Measurements from ENCODE around the gene CAMSAP1. TPM values are rescaled to one million over a fixed set of nuclear protein-coding genes. Genes with fewer than 3 reads are reported as not detected.

CAMSAP1 gene, protein sequence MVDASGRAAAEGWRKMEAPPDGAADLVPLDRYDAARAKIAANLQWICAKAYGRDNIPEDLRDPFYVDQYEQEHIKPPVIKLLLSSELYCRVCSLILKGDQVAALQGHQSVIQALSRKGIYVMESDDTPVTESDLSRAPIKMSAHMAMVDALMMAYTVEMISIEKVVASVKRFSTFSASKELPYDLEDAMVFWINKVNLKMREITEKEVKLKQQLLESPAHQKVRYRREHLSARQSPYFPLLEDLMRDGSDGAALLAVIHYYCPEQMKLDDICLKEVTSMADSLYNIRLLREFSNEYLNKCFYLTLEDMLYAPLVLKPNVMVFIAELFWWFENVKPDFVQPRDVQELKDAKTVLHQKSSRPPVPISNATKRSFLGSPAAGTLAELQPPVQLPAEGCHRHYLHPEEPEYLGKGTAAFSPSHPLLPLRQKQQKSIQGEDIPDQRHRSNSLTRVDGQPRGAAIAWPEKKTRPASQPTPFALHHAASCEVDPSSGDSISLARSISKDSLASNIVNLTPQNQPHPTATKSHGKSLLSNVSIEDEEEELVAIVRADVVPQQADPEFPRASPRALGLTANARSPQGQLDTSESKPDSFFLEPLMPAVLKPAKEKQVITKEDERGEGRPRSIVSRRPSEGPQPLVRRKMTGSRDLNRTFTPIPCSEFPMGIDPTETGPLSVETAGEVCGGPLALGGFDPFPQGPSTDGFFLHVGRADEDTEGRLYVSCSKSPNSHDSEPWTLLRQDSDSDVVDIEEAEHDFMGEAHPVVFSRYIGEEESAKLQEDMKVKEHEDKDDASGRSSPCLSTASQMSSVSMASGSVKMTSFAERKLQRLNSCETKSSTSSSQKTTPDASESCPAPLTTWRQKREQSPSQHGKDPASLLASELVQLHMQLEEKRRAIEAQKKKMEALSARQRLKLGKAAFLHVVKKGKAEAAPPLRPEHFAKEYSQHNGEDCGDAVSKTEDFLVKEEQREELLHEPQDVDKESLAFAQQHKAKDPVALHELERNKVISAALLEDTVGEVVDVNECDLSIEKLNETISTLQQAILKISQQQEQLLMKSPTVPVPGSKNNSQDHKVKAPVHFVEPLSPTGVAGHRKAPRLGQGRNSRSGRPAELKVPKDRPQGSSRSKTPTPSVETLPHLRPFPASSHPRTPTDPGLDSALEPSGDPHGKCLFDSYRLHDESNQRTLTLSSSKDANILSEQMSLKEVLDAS (N-terminal part only)
- total RNA-seq (10 to 100 TPM; 25.6 to 38.7 (median 35.6) TPM), total RNA-seq (48.2 to 179 (median 83.4) reads per million in 29 experiments)
- 17.5 TPM for total RNA-seq (2013)

DNA sequence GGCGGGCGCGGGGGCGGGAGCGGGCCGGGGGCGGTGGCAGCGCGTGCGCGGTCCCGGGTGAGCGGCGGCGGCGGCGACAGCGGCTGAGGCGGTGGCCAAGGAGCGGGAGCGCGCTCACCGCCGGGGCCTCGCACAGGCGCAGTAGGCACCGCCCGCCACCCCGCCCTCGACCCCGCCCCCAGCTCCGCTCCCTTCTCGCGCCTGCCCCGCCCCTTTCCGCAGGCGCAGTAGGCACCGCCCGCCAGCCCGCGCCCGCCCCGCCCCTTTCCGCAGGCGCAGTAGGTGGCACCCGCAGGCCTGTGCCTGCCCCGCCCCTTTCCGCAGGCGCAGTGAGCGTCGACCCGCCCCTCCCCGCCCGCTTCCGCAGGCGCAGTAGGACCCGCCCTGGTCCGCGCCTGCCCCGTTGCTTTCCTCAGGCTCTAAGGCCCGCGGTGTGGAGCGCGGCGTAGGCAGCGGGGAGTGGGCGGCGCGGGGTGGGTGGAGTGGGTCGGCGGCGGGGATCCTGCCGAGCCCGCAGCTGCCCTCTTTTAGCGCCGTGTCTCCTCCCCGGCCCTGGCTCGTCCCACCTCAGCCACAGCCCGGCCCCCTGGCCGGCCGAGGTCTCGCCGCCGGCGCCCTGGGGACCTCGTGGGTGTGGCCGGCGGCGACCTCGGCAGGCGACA lies at the start of gene CAMSAP1:
TSS of gene CAMSAP1 (minus strand) at position 116 of the 662 bp plus-strand sequence. CDS start 387 bp downstream, outside the sequence.
- peak within 1 kb of the TSS in 1 of 2 donors; percentile 80 for H3K27ac Mint-ChIP-seq

DNA sequence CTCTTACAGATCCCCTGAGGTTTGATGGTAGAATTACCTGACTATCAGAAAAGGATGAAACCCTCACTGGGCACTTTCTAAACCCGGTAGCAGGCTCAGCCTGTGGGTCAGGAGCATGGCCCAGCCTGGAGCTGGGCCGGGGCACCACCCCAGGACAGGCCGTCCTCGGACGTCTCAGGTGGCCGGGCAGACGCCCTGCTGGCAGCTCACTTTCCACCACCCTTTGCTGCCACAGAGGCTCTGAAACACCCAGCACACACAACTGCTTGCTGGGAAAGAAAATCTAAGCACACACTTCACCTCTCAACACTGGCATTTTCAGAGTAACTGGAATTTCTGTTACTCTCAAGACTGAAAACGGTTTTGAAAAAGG lies 49.4 kb upstream of the CAMSAP1 start:
- H3K4me3 ChIP-seq (ENCODE audit: control insufficient read depth in 1 of 2, extremely low read depth in 1 of 2, low read length in 1 of 2), result no peak overlapping the region
- Mint-ChIP-seq H3K36me3 (peaks cover 19% of the 10 kb centered on the region), H3K27ac (no peak overlapping the region), H3K4me3 (no peak overlapping the region), H3K4me1 (peaks cover 27 to 31% (median 29%) of the 10 kb centered on the region in 3 donors), H3K27me3 (no peaks in the 10 kb centered on the region), H3K9me3 (no peaks in the 10 kb centered on the region)
- peaks cover 2 to 19% of the 10 kb centered on the region in 2 experiments for H3K4me1 ChIP-seq (ENCODE audit: control insufficient read depth in 1 of 2, extremely low read depth in 1 of 2, insufficient read depth in 2 of 2, low read length in 2 of 2)
- no peaks in the 10 kb centered on the region for H3K27me3 ChIP-seq (replicated peaks in 1 of 2; ENCODE audit: control insufficient read depth in 2 of 2, extremely low read depth in 1 of 2, insufficient read depth in 2 of 2, low read length in 1 of 2)
- H3K27ac ChIP-seq (ENCODE audit: low read length), result no peak overlapping the region
- POLR2A ChIA-PET, result no interaction called here
- WGBS (ENCODE audit: insufficient coverage), result 91% methylated on average over 7 of the region's 8 CpGs
- DNase-seq, result no peak
- no peak for ATAC-seq (replicated peaks in 1 of 4)
- H3K36me3 ChIP-seq (ENCODE audit: control insufficient read depth in 2 of 2, extremely low read depth in 1 of 2, insufficient read depth in 1 of 2, low read length in 1 of 2), result peaks cover 9 to 20% of the 10 kb centered on the region in 2 donors
- no peaks in the 10 kb centered on the region for H3K9me3 ChIP-seq
- CTCF ChIA-PET, result interaction anchor here in 1 of 2 donors (0.5 kb wide), 1 partner anchor 16 kb away, joined by 7 read pairs; no protein-coding TSS in a partner anchor

More for the DNA sequence above, at the start of gene CAMSAP1:
- ChIA-PET POLR2A (interaction anchor here in 1 of 2 donors (0.7 kb wide), 1 partner anchor 1743 kb away, joined by 4 read pairs; no protein-coding TSS in a partner anchor), CTCF (interaction anchor here in 1 of 2 donors (0.5 to 0.6 kb wide), 2 partner anchors 202 to 214 kb away, joined by 3 to 4 read pairs; no protein-coding TSS in a partner anchor)
- Histone ChIP-seq H3K36me3 (ENCODE audit: control insufficient read depth in 2 of 2, extremely low read depth in 1 of 2, insufficient read depth in 1 of 2, low read length in 1 of 2) (peaks cover 9% of the 10 kb centered on the region in 2 donors), H3K27ac (ENCODE audit: low read length) (peak within 1 kb of the TSS; percentile 25), H3K4me3 (ENCODE audit: control insufficient read depth in 1 of 2, extremely low read depth in 1 of 2, low read length in 1 of 2) (peak within 1 kb of the TSS; percentile 69 to 72), H3K4me1 (ENCODE audit: control insufficient read depth in 1 of 2, extremely low read depth in 1 of 2, insufficient read depth in 2 of 2, low read length in 2 of 2) (peaks cover 8 to 38% of the 10 kb centered on the region in 2 experiments), H3K27me3 (replicated peaks in 1 of 2; ENCODE audit: control insufficient read depth in 2 of 2, extremely low read depth in 1 of 2, insufficient read depth in 2 of 2, low read length in 1 of 2) (no peaks in the 10 kb centered on the region), H3K9me3 (no peaks in the 10 kb centered on the region)
- peaks cover 26% of the 10 kb centered on the region for H3K36me3 Mint-ChIP-seq
- WGBS (ENCODE audit: insufficient coverage), result 0% methylated on average over 70 of the region's 91 CpGs
- peaks cover 0 to 6% (median 0%) of the 10 kb centered on the region in 3 donors for H3K9me3 Mint-ChIP-seq
- peaks cover 48 to 70% (median 62%) of the 10 kb centered on the region in 3 donors for H3K4me1 Mint-ChIP-seq
- DNase-seq (peak; percentile 86 to 98 (median 93)), ATAC-seq (replicated peaks in 1 of 4) (peak; percentile 86 to 90 (median 89))
- no peaks in the 10 kb centered on the region for H3K27me3 Mint-ChIP-seq
- peak within 1 kb of the TSS; percentile 82 to 89 (median 88) for H3K4me3 Mint-ChIP-seq

DNA sequence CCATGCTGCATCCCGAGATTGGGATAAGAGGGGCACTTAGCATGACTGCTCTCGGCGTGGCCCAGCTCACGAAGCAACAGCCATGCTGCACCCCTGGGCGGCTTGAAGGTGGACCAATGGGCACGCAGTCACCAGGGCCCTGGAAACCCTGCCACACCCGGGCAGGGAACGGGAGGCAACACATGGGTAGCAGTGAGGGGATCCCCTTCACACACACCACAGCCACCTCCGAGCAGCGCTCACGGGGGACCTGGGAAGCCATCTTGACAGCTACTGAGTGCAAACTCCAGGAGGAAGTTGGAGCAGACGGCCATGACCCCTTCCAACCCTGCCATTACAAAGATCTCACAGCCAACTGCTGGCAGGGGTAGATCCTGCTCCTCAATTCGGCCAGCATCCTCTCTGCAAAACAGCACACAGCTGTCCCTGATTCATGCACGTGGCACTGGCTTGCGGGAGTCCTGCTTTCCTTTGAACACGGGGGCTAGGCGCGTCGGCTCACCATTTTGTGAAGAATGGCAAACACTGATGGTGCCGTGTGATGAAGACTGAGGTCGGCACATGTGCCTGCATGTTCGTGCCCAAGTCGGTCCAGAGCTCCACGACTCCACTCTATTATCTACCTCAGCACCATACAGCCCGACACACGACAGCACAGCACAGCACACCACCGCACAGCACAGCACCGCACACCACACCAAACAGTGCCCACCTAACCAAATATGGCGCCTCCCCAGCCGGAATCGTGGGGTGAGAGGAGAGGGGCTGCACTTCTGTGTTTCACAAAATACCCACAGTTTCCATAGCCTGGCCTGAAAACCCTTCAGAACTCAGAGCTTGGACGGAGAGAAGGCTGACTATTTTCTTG lies 48.8 kb upstream of the CAMSAP1 start:
- Mint-ChIP-seq H3K4me3 (no peak overlapping the region), H3K27ac (peak overlapping the region in 1 of 2 donors; percentile 49), H3K27me3 (no peaks in the 10 kb centered on the region), H3K36me3 (peaks cover 19% of the 10 kb centered on the region), H3K4me1 (peaks cover 22 to 26% (median 22%) of the 10 kb centered on the region in 3 donors), H3K9me3 (no peaks in the 10 kb centered on the region)
- DNase-seq, result no peak
- Histone ChIP-seq H3K4me3 (ENCODE audit: control insufficient read depth in 1 of 2, extremely low read depth in 1 of 2, low read length in 1 of 2) (no peak overlapping the region), H3K27ac (ENCODE audit: low read length) (no peak overlapping the region), H3K9me3 (no peaks in the 10 kb centered on the region), H3K4me1 (ENCODE audit: control insufficient read depth in 1 of 2, extremely low read depth in 1 of 2, insufficient read depth in 2 of 2, low read length in 2 of 2) (peaks cover 2 to 14% of the 10 kb centered on the region in 2 experiments), H3K27me3 (replicated peaks in 1 of 2; ENCODE audit: control insufficient read depth in 2 of 2, extremely low read depth in 1 of 2, insufficient read depth in 2 of 2, low read length in 1 of 2) (no peaks in the 10 kb centered on the region), H3K36me3 (ENCODE audit: control insufficient read depth in 2 of 2, extremely low read depth in 1 of 2, insufficient read depth in 1 of 2, low read length in 1 of 2) (peaks cover 11 to 20% of the 10 kb centered on the region in 2 donors)
- ChIA-PET CTCF (interaction anchor here in 1 of 2 donors (0.5 kb wide), 1 partner anchor 16 kb away, joined by 7 read pairs; no protein-coding TSS in a partner anchor), POLR2A (no interaction called here)
- WGBS (ENCODE audit: insufficient coverage), result 96% methylated on average over 24 of the region's 32 CpGs
- ATAC-seq (replicated peaks in 1 of 4), result no peak

DNA sequence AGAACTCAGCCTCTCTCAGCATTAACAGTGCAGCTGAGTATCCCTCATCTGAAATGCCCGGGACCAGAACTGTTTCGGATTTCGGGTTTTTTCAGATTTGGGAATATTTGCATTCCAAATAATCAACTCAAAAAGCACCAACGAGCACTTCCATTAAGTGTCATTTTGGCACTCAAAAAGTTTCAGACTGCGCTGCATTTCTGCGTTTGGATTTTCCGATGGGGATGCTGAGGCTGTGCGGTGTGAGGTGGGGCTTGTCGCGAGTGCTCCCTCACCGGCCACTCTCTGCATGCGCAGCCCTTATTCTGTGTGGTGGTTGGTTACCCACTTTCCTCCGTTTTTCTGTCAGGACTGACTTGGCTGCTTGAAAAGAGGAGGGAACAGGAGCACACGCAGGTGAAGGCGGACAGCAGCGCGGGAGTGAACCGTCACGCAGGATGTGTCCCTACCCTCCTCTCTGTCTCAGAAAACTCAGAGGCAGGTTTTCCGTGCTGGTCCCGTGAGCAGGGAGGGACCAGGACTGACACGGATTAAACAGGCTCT lies 45.4 kb upstream of the CAMSAP1 start:
- H3K27ac ChIP-seq (ENCODE audit: low read length), result no peak overlapping the region
- H3K4me3 ChIP-seq (ENCODE audit: control insufficient read depth in 1 of 2, extremely low read depth in 1 of 2, low read length in 1 of 2), result no peak overlapping the region
- no peaks in the 10 kb centered on the region for H3K9me3 ChIP-seq
- Mint-ChIP-seq H3K36me3 (peaks cover 34% of the 10 kb centered on the region), H3K9me3 (no peaks in the 10 kb centered on the region), H3K4me3 (peak overlapping the region in 1 of 3 donors; percentile 6), H3K27ac (no peak overlapping the region), H3K4me1 (peaks cover 4 to 18% (median 6%) of the 10 kb centered on the region in 3 donors), H3K27me3 (no peaks in the 10 kb centered on the region)
- H3K27me3 ChIP-seq (replicated peaks in 1 of 2; ENCODE audit: control insufficient read depth in 2 of 2, extremely low read depth in 1 of 2, insufficient read depth in 2 of 2, low read length in 1 of 2), result no peaks in the 10 kb centered on the region
- H3K4me1 ChIP-seq (ENCODE audit: control insufficient read depth in 1 of 2, extremely low read depth in 1 of 2, insufficient read depth in 2 of 2, low read length in 2 of 2), result no peaks in the 10 kb centered on the region
- ATAC-seq (replicated peaks in 1 of 4) (no peak), DNase-seq (no peak)
- H3K36me3 ChIP-seq (ENCODE audit: control insufficient read depth in 2 of 2, extremely low read depth in 1 of 2, insufficient read depth in 1 of 2, low read length in 1 of 2), result peaks cover 13 to 35% of the 10 kb centered on the region in 2 donors
- ChIA-PET POLR2A (no interaction called here), CTCF (no interaction called here)
- 100% methylated on average over 12 of the region's 22 CpGs for WGBS (ENCODE audit: insufficient coverage)
